Endothelial cell (in vitro differentiated cells): ENCODE data around the gene SWAP70. TPM values are rescaled to one million over a fixed set of nuclear protein-coding genes. Genes with fewer than 3 reads are reported as not detected.

ENCODE experiments used
- DNase-seq: peaks from one replicate; pipeline ENCODE4 v3.0.0; 2021; ENCODE audit warnings: low spot score
- H3K27ac Mint-ChIP-seq: one replicate; pipeline ENCODE4 v1.8.0; 2021; ENCODE audit warnings: mixed read lengths, inconsistent platforms; ENCODE audit not compliant: unreplicated experiment
- H3K27me3 Mint-ChIP-seq: one replicate; pipeline ENCODE4 v1.8.0; 2021; ENCODE audit warnings: mild to moderate bottlenecking, moderate library complexity, mixed read lengths, inconsistent platforms; ENCODE audit not compliant: unreplicated experiment
- H3K36me3 Mint-ChIP-seq: one replicate; pipeline ENCODE4 v1.8.0; 2021; ENCODE audit warnings: mild to moderate bottlenecking, low read depth, mixed read lengths, inconsistent platforms; ENCODE audit not compliant: unreplicated experiment
- H3K4me1 Mint-ChIP-seq: one replicate; pipeline ENCODE4 v1.8.0; 2021; ENCODE audit warnings: mild to moderate bottlenecking, mixed read lengths, inconsistent platforms; ENCODE audit not compliant: unreplicated experiment
- H3K4me3 Mint-ChIP-seq: one replicate; pipeline ENCODE4 v1.8.0; 2021; ENCODE audit warnings: mild to moderate bottlenecking, mixed read lengths, inconsistent platforms; ENCODE audit not compliant: unreplicated experiment
- H3K9me3 Mint-ChIP-seq: one replicate; pipeline ENCODE4 v1.8.0; 2021; ENCODE audit warnings: mixed read lengths, inconsistent platforms; ENCODE audit not compliant: unreplicated experiment
- CTCF ChIP-seq: fragments of 200-600 bp; sonication (generic); IDR thresholded peaks from one replicate; pipeline ENCODE4 v1.5.0; 2021; ENCODE audit warnings: antibody characterized with exemption; ENCODE audit not compliant: unreplicated experiment
- total RNA-seq: library from RNA; stranded (reverse); fragmentation: NEBNext Ultra II Directional; extraction: Animal tissue kit (Norgen Biotek cat#: 25700); gene quantifications from one replicate; pipeline ENCODE4 v1.2.1, GENCODE V29; 2021; ENCODE audit not compliant: unreplicated experiment

SWAP70 gene
- total RNA-seq, 1 donor from 2014 or later = 36.0 TPM

GRCh38 chr11:9789910-9790309 lies 126.0 kb downstream of the SWAP70 start:
- Mint-ChIP-seq H3K4me1 (no peaks in the 10 kb centered on the region), H3K4me3 (no peak overlapping the region), H3K36me3 (peaks cover 12% of the 10 kb centered on the region), H3K9me3 (no peaks in the 10 kb centered on the region), H3K27ac (no peak overlapping the region), H3K27me3 (no peaks in the 10 kb centered on the region)
- no peak for TF ChIP-seq CTCF
- DNase-seq = no peak

DNA sequence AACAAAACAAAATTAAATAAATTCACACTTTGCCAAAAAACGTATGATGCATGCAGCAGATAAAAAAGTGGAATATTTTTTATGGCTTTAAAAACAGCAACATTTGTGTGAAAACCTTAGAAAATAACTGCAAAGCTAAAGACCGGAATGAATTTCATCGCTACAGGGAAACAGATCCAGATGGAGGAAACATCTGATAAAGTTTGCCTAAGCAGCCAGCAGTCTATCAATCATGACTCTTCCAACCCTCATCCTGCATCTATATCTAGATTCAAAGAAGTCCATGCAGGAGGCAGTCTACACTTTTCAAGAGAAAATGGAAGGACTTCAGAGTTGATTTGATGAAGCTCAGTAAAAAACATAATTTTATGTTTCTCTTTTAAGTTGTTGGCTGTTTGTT lies 126.8 kb downstream of the SWAP70 start:
- no peak for DNase-seq
- H3K27me3 Mint-ChIP-seq = no peaks in the 10 kb centered on the region
- no peaks in the 10 kb centered on the region for H3K4me1 Mint-ChIP-seq
- H3K36me3 Mint-ChIP-seq = peaks cover 9% of the 10 kb centered on the region
- no peak overlapping the region for H3K27ac Mint-ChIP-seq
- H3K9me3 Mint-ChIP-seq = no peaks in the 10 kb centered on the region
- TF ChIP-seq CTCF = no peak
- no peak overlapping the region for H3K4me3 Mint-ChIP-seq

DNA sequence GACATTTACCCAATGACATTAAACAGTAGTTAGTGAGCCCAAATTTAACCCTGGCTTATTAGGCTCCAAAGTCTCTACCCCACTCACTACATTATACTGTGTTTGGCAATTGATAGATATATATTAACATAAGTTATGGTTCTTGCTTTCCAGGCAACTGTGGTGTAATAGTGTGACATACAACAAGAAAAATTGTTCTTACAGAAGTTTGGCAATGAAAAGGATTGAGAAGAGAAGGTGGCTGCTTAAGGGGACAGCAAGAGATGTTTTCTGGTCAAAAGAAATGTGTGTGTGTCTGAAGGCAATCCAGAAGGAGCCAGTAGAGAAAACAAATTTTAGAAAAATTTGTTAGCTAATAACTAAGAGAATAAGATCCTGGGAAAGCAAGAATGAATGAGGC lies 132.4 kb downstream of the SWAP70 start:
- TF ChIP-seq CTCF = no peak
- H3K4me3 Mint-ChIP-seq = no peak overlapping the region
- peaks cover 6% of the 10 kb centered on the region for H3K36me3 Mint-ChIP-seq
- no peak overlapping the region for H3K27ac Mint-ChIP-seq
- no peak for DNase-seq
- H3K27me3 Mint-ChIP-seq = no peaks in the 10 kb centered on the region
- H3K4me1 Mint-ChIP-seq = no peaks in the 10 kb centered on the region
- no peaks in the 10 kb centered on the region for H3K9me3 Mint-ChIP-seq

DNA sequence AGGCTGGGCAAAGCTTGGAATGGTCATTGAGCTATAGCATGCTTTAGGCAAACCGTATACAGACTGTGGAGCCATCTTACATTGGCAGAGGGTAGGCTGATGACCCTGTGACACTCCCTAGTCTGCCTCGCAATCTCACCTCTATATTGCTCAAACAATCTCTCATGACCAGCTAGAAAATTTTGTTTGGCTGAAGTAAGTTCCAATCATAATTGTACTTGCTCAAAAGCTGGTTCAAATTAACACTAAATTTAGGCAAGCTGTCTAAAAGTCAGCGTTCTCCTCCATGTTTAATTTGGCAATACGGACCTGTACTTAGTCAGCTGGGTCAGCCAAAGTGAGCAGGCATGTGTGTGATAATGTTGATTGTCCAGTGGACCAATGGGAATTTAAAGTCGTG lies 133.0 kb downstream of the SWAP70 start:
- no peak for DNase-seq
- Mint-ChIP-seq H3K36me3 (peaks cover 6% of the 10 kb centered on the region), H3K9me3 (no peaks in the 10 kb centered on the region), H3K4me3 (no peak overlapping the region), H3K27ac (no peak overlapping the region), H3K27me3 (no peaks in the 10 kb centered on the region), H3K4me1 (no peaks in the 10 kb centered on the region)
- TF ChIP-seq CTCF = no peak

DNA sequence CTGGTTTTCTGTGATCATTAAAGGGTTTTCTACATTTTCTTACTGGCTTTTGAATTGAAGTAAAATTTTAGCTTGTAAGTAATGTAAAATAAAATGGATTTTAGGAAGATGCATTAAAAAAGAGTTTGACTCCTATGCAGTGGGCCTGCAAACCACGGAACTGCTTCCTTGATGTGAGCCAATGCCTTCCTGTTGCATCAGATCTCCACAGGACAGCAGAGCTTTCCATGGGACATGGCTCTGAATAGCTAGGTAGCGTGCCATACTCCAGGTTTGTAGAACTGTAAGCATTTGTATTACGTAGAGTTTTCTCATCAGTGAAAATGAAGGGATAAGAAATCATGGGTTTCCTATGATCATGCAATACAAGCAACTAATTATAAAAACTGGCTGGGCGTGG lies 133.4 kb downstream of the SWAP70 start:
- Mint-ChIP-seq H3K4me3 (no peak overlapping the region), H3K27me3 (no peaks in the 10 kb centered on the region), H3K4me1 (no peaks in the 10 kb centered on the region), H3K36me3 (peaks cover 6% of the 10 kb centered on the region), H3K27ac (no peak overlapping the region), H3K9me3 (no peaks in the 10 kb centered on the region)
- DNase-seq = no peak
- no peak for TF ChIP-seq CTCF
